SU-DHL-6 (cell line): ENCODE measurements around the gene PPDPF.

Experiments used
- H2AFZ ChIP-seq: fragments of 200-600 bp; sonication (generic); 2 replicates; pipeline ENCODE4 v1.6.1; 2014; ENCODE audit warnings: low read depth, mild to moderate bottlenecking, moderate library complexity, mixed read lengths, antibody characterized with exemption, low read length; ENCODE audit not compliant: severe bottlenecking
- H3F3A ChIP-seq: fragments of 200-600 bp; shearing (Covaris generic); 2 replicates; pipeline ENCODE4 v1.6.0; 2016; ENCODE audit warnings: antibody characterized with exemption, mild to moderate bottlenecking; ENCODE audit not compliant: insufficient read depth
- H3K27ac ChIP-seq: fragments of 200-600 bp; sonication (generic); 2 replicates; pipeline ENCODE4 v1.5.1; 2016; ENCODE audit warnings: low read depth, mild to moderate bottlenecking, low read length, moderate library complexity, mixed read lengths
- H3K27me3 ChIP-seq: fragments of 200-600 bp; sonication (generic), shearing (Covaris generic); 2 replicates; pipeline ENCODE4 v1.6.0; 2014; ENCODE audit warnings: mild to moderate bottlenecking, low read length
- H3K36me3 ChIP-seq: fragments of 200-600 bp; sonication (generic); 2 replicates; pipeline ENCODE4 v1.6.1; 2014; ENCODE audit warnings: mild to moderate bottlenecking, low read length, mixed read lengths
- H3K4me2 ChIP-seq: fragments of 300-600, 200-600 bp; shearing (Covaris generic), sonication (generic); 2 replicates; pipeline ENCODE4 v1.6.0; 2014; ENCODE audit warnings: low read length, low read depth, mild to moderate bottlenecking; ENCODE audit not compliant: poor library complexity, severe bottlenecking
- H3K4me3 ChIP-seq: fragments of 200-600 bp; sonication (generic); 2 replicates; pipeline ENCODE4 v1.5.1; 2014; ENCODE audit warnings: antibody characterized with exemption, low read length, mild to moderate bottlenecking, mixed read lengths; ENCODE audit not compliant: insufficient read depth, poor library complexity, severe bottlenecking
- H3K79me2 ChIP-seq: fragments of 200-600 bp; sonication (generic); 2 replicates; pipeline ENCODE4 v1.6.1; 2014; ENCODE audit warnings: mild to moderate bottlenecking, low read length, moderate library complexity; ENCODE audit not compliant: insufficient read depth
- H3K9ac ChIP-seq: fragments of 200-600 bp; sonication (generic); 2 replicates; pipeline ENCODE4 v1.7.0; 2014; ENCODE audit warnings: mild to moderate bottlenecking, low read length
- H3K9me2 ChIP-seq: fragments of 200-600 bp; sonication (generic); replicated peaks from 2 replicates; pipeline ENCODE4 v1.6.1; 2014; ENCODE audit warnings: low read length; ENCODE audit not compliant: insufficient read depth
- H3K9me3 ChIP-seq: fragments of 200-600 bp; sonication (generic); 2 replicates; pipeline ENCODE4 v1.6.1; 2014; ENCODE audit warnings: low read length, mixed read lengths; ENCODE audit not compliant: insufficient read depth
- H4K20me1 ChIP-seq: fragments of 200-600 bp; sonication (generic); 2 replicates; pipeline ENCODE4 v1.6.1; 2014; ENCODE audit warnings: low read depth, mild to moderate bottlenecking, antibody characterized with exemption, low read length, moderate library complexity, mixed read lengths
- CTCF ChIP-seq: fragments of 200-600 bp; sonication (generic); IDR thresholded peaks from one replicate; pipeline ENCODE4 v1.5.1; 2017; ENCODE audit warnings: antibody characterized with exemption, mild to moderate bottlenecking, low read length, moderate library complexity; ENCODE audit not compliant: insufficient read depth, poor library complexity, severe bottlenecking
- EZH2phosphoT487 ChIP-seq: fragments of 200-600 bp; sonication (generic), shearing (Covaris generic); conservative IDR thresholded peaks from 2 replicates; pipeline ENCODE4 v1.6.1; 2018; ENCODE audit warnings: mild to moderate bottlenecking, antibody characterized with exemption, low read length, moderate library complexity, mixed read lengths

The PPDPF gene

GRCh38 chr20:63540417-63541186, 20.0 kb downstream of the PPDPF start:
- TF ChIP-seq EZH2phosphoT487 (no peak), CTCF (no peak)
- Histone ChIP-seq H3K4me3 (no peak overlapping the region), H3K79me2 (no peaks in the 10 kb centered on the region), H3K27ac (no peak overlapping the region), H3K9ac (no peak overlapping the region), H2AFZ (no peak overlapping the region), H4K20me1 (no peaks in the 10 kb centered on the region), H3K27me3 (no peaks in the 10 kb centered on the region), H3K36me3 (no peaks in the 10 kb centered on the region), H3K4me2 (no peak overlapping the region), H3K9me2 (no peaks in the 10 kb centered on the region), H3K9me3 (no peaks in the 10 kb centered on the region), H3F3A (no peaks in the 10 kb centered on the region)

GRCh38 chr20:63541371-63541770, 20.8 kb downstream of the PPDPF start:
- Histone ChIP-seq H3F3A (no peaks in the 10 kb centered on the region), H3K36me3 (no peaks in the 10 kb centered on the region), H3K4me2 (no peak overlapping the region), H3K9me2 (no peaks in the 10 kb centered on the region), H3K4me3 (no peak overlapping the region), H3K27me3 (no peaks in the 10 kb centered on the region), H2AFZ (no peak overlapping the region), H3K9ac (no peak overlapping the region), H3K9me3 (no peaks in the 10 kb centered on the region), H3K79me2 (no peaks in the 10 kb centered on the region), H4K20me1 (no peaks in the 10 kb centered on the region), H3K27ac (no peak overlapping the region)
- TF ChIP-seq EZH2phosphoT487 (no peak), CTCF (no peak)

GRCh38 chr20:63542031-63542559, 21.5 kb downstream of the PPDPF start:
- no peak overlapping the region for H3K9ac ChIP-seq

More at GRCh38 chr20:63542031-63542559, 21.5 kb downstream of the PPDPF start:
- TF ChIP-seq CTCF, result no peak
- TF ChIP-seq EZH2phosphoT487, result no peak
- H4K20me1 ChIP-seq, result no peaks in the 10 kb centered on the region
- H3K9me2 ChIP-seq, result no peaks in the 10 kb centered on the region
- no peaks in the 10 kb centered on the region for H3K27me3 ChIP-seq
- H3K79me2 ChIP-seq, result no peaks in the 10 kb centered on the region
- H2AFZ ChIP-seq, result no peak overlapping the region
- no peaks in the 10 kb centered on the region for H3F3A ChIP-seq
- no peaks in the 10 kb centered on the region for H3K36me3 ChIP-seq
- H3K27ac ChIP-seq, result no peak overlapping the region
- no peak overlapping the region for H3K4me3 ChIP-seq
- no peak overlapping the region for H3K4me2 ChIP-seq
- no peaks in the 10 kb centered on the region for H3K9me3 ChIP-seq
